Measurements from ENCODE around the gene PGBD5.

PGBD5 gene

GRCh38 chr1:230328342-230329015, 97.7 kb downstream of the PGBD5 start:
- no peak for TF ChIP-seq ZFX (IDR thresholded peaks at IDR 0.05; ENCODE audit: borderline replicate concordance)
- no peak for TF ChIP-seq CTCF (IDR thresholded peaks at IDR 0.05)
- H3K27ac ChIP-seq, result no peak overlapping the region

GRCh38 chr1:230327892-230328284, 98.2 kb downstream of the PGBD5 start:
- TF ChIP-seq ZFX (IDR thresholded peaks at IDR 0.05; ENCODE audit: borderline replicate concordance), result no peak
- TF ChIP-seq CTCF (IDR thresholded peaks at IDR 0.05), result no peak
- no peak overlapping the region for H3K27ac ChIP-seq

- TF ChIP-seq ZFX (IDR thresholded peaks at IDR 0.05; ENCODE audit: borderline replicate concordance) (no peak), CTCF (IDR thresholded peaks at IDR 0.05) (no peak)
- no peak overlapping the region for H3K27ac ChIP-seq
These were observed 98.9 kb downstream of the PGBD5 start for GRCh38 chr1:230326971-230327891.

GRCh38 chr1:230323686-230324085, 102.4 kb downstream of the PGBD5 start:
- TF ChIP-seq CTCF (IDR thresholded peaks at IDR 0.05) (no peak), ZFX (IDR thresholded peaks at IDR 0.05; ENCODE audit: borderline replicate concordance) (no peak)
- H3K27ac ChIP-seq, result no peak overlapping the region

- H3K27ac ChIP-seq, result no peak overlapping the region
- TF ChIP-seq ZFX (IDR thresholded peaks at IDR 0.05; ENCODE audit: borderline replicate concordance) (no peak), CTCF (IDR thresholded peaks at IDR 0.05) (no peak)
These were observed 103.1 kb downstream of the PGBD5 start for GRCh38 chr1:230322967-230323547.

- H3K27ac ChIP-seq, result no peak overlapping the region
- TF ChIP-seq ZFX (IDR thresholded peaks at IDR 0.05; ENCODE audit: borderline replicate concordance) (no peak), CTCF (IDR thresholded peaks at IDR 0.05) (no peak)
These were observed 103.7 kb downstream of the PGBD5 start for GRCh38 chr1:230322421-230322756.

Data from 22Rv1 (cell line).